Measurements from ENCODE around the gene WDR5.

DNA sequence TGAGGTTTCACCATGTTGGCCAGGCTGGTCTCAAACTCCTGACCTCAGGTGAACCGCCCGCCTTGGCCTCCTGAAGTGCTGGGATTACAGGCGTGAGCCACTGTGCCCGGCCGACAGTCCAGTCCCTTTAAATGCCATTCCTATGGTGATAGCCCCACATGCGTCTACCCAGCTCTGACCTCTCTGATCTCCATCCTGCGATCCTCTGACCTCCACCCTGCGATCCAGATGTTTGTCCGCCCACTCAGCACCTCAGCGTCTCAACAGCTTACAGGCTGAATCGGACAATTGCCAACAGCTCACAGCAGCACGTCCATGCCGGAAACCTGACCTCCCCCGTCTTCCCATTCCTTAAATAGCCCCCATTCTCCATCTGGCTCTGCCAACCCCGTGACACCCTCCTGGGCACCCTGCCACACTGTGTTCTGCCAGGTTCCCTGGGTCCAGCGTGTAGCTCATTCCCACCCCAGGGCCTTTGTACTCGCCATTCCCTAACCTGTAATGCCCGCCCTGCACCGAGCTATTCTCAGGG lies 72.5 kb downstream of the WDR5 start:
- TF ChIP-seq, protein P1, sequence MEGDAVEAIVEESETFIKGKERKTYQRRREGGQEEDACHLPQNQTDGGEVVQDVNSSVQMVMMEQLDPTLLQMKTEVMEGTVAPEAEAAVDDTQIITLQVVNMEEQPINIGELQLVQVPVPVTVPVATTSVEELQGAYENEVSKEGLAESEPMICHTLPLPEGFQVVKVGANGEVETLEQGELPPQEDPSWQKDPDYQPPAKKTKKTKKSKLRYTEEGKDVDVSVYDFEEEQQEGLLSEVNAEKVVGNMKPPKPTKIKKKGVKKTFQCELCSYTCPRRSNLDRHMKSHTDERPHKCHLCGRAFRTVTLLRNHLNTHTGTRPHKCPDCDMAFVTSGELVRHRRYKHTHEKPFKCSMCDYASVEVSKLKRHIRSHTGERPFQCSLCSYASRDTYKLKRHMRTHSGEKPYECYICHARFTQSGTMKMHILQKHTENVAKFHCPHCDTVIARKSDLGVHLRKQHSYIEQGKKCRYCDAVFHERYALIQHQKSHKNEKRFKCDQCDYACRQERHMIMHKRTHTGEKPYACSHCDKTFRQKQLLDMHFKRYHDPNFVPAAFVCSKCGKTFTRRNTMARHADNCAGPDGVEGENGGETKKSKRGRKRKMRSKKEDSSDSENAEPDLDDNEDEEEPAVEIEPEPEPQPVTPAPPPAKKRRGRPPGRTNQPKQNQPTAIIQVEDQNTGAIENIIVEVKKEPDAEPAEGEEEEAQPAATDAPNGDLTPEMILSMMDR (IDR thresholded peaks at IDR 0.05): no peak
- TF ChIP-seq POLR2A (IDR thresholded peaks at IDR 0.05): no peak
